Breast epithelium (tissue), 3 donors: Measurements from ENCODE around the gene PIEZO1.

Source experiments
- POLR2A ChIP-seq: fragments of 450-650 bp; IDR thresholded peaks from one replicate; pipeline ENCODE4 v1.6.1; 2016; ENCODE audit warnings: antibody characterized with exemption, mild to moderate bottlenecking, moderate library complexity
- POLR2AphosphoS5 ChIP-seq, 3 donors: sonication (generic); formaldehyde crosslinking; IDR thresholded peaks; one replicate each; pipeline ENCODE4 v1.6.1; 2017; ENCODE audit warnings: antibody characterized with exemption in 3 of 3
- TF ChIP-seq, protein P1 (sequence below), 3 donors: fragments of 450-650 bp; IDR thresholded peaks; one replicate each; pipeline ENCODE4 v1.5.1; 2016 to 2017; ENCODE audit warnings: antibody characterized with exemption in 3 of 3, mild to moderate bottlenecking in 3 of 3, moderate library complexity in 3 of 3

DNA sequence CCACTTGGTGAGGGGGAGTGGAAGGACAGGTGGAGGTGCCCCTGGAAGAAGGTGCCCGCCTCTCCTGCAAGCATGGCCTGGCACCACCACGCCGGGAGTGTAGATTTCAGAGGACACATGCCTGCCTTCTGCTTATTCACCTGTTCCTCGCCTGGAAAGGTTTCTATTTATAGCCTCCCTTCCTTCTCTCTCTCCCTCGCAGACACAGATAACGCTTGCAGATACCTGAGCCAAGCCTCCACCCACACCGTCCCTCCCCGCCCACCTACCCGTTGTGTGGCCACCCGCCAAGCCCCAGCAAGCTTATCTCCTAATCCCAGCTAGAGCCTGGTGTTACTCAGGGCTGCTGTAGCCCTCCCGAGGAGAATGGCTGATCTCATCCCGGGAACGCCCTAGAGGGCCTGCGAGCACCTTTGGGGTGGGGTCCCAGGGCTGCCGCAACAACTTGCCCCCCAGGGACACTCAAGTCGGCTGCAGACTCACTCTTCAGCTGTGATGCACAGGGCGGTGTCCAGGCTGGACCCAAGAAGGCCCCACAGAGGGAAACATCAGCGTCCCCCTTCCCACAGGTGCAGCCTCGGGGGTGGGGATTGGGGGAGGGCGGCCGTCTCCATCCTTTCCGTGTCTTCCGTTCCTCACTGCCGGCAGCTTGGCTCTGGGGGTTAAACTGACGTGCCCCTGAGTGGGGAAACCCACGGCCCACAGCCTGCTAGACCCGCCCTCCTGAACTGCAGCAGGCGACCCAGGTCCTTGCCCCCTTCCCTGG is 96.8 kb downstream of the PIEZO1 start:
- TF ChIP-seq, protein P1, sequence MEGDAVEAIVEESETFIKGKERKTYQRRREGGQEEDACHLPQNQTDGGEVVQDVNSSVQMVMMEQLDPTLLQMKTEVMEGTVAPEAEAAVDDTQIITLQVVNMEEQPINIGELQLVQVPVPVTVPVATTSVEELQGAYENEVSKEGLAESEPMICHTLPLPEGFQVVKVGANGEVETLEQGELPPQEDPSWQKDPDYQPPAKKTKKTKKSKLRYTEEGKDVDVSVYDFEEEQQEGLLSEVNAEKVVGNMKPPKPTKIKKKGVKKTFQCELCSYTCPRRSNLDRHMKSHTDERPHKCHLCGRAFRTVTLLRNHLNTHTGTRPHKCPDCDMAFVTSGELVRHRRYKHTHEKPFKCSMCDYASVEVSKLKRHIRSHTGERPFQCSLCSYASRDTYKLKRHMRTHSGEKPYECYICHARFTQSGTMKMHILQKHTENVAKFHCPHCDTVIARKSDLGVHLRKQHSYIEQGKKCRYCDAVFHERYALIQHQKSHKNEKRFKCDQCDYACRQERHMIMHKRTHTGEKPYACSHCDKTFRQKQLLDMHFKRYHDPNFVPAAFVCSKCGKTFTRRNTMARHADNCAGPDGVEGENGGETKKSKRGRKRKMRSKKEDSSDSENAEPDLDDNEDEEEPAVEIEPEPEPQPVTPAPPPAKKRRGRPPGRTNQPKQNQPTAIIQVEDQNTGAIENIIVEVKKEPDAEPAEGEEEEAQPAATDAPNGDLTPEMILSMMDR (IDR thresholded peaks at IDR 0.05) = no peak
- no peak for TF ChIP-seq POLR2A
- TF ChIP-seq POLR2AphosphoS5 (IDR thresholded peaks at IDR 0.05) = no peak
